Measurements from ENCODE around the gene MT1A.

- TF ChIP-seq CTCF (IDR thresholded peaks at IDR 0.05) (no peak), POLR2A (IDR thresholded peaks at IDR 0.05) (no peak)
Observed at GRCh38 chr16:56607675-56608042, 30.8 kb upstream of the MT1A start.
